ENCODE results near the gene SIVA1. TPM values are rescaled to one million over a fixed set of nuclear protein-coding genes. Genes with fewer than 3 reads are reported as not detected.
A peak's percentile ranks its signal among the peaks of the same experiment; 100 is the strongest.

The SIVA1 gene
- total and polyA plus RNA-seq, 2 of the 8 experiments (the other 6 are each of a cell fraction or from before 2014, with no cell fraction given): 123 to 589 TPM

- no peaks in the 10 kb centered on the region for H3K27me3 ChIP-seq (replicated peaks in 1 of 4; ENCODE audit: control insufficient read depth in 3 of 4, extremely low read depth in 1 of 4, insufficient read depth in 3 of 4, low read length in 3 of 4)
- H4K8ac ChIP-seq (ENCODE audit: extremely low read depth, insufficient read depth, low read length): peak overlapping the region; percentile 38; the same call in 1 of the 2 replicates
- peaks cover 0 to 14% (median 5%) of the 10 kb centered on the region in 4 experiments; a peak in 6 of 7 replicates for H3K4me1 ChIP-seq (replicated peaks in 1 of 4; ENCODE audit: control insufficient read depth in 3 of 4, insufficient read depth in 4 of 4, low read length in 3 of 4)
- H2BK12ac ChIP-seq (ENCODE audit: low read depth, low read length): no peak overlapping the region
- ChIA-PET POLR2A (ENCODE audit: partially characterized antibody) (interaction anchor here (0.5 to 2.4 kb wide), 2 partner anchors 10 to 13 kb away, joined by 3 to 11 read pairs; no protein-coding TSS in a partner anchor), CTCF (ENCODE audit: partially characterized antibody) (interaction anchor here (0.9 to 2.0 kb wide), 5 partner anchors 12 to 60 kb away, joined by 3 to 9 read pairs (median 4); no protein-coding TSS in a partner anchor)
- no peak overlapping the region for H3K14ac ChIP-seq (ENCODE audit: insufficient read length)
- H4K91ac ChIP-seq (replicated peaks; ENCODE audit: insufficient read length, low read length): no peak overlapping the region
- peaks cover 38% of the 10 kb centered on the region for H3K79me1 ChIP-seq (ENCODE audit: low read depth, low read length)
- no peak overlapping the region for H3K4me3 ChIP-seq (ENCODE audit: extremely low read depth in 1 of 4, insufficient read depth in 2 of 4, low read depth in 3 of 4, low read length in 4 of 4)
- H3K4ac ChIP-seq (replicated peaks; ENCODE audit: insufficient read length, low read depth, low read length): no peak overlapping the region
- H3K23me2 ChIP-seq (ENCODE audit: low read depth, low read length): peaks cover 5% of the 10 kb centered on the region; the same call in 1 of the 2 replicates
- no peak overlapping the region for H2BK120ac ChIP-seq (replicated peaks; ENCODE audit: low read depth, low read length)
- no peak overlapping the region for H3K56ac ChIP-seq (replicated peaks; ENCODE audit: insufficient read length, low read depth, low read length)
- H2BK5ac ChIP-seq (ENCODE audit: low read depth, low read length): no peak overlapping the region
- 92% methylated on average over 21 of the region's 27 CpGs; no CpG with 5 or more reads in 1 of the 2 experiments for WGBS, 2 experiments (ENCODE audit: extremely low coverage in 1 of 2, insufficient coverage in 1 of 2, insufficient read length in 1 of 2, insufficient replicate concordance in 2 of 2, low coverage in 1 of 2, low lambda C conversion rate in 2 of 2, missing lambda C conversion rate in 1 of 2)
- peaks cover 10 to 51% of the 10 kb centered on the region in 2 experiments; a peak in 3 of 4 replicates for H3K79me2 ChIP-seq (ENCODE audit: control insufficient read depth in 1 of 2, insufficient read depth in 2 of 2, low read length in 2 of 2)
- no peak overlapping the region for H3K23ac ChIP-seq (ENCODE audit: insufficient read length)
- no peak overlapping the region for H2BK15ac ChIP-seq (ENCODE audit: low read length)
- no peak overlapping the region for H3K27ac ChIP-seq (ENCODE audit: low read depth, low read length)
- H4K5ac ChIP-seq (ENCODE audit: insufficient read length, low read depth, low read length): no peak overlapping the region
- H3K36me3 ChIP-seq (ENCODE audit: control insufficient read depth in 2 of 4, insufficient read depth in 4 of 4, low read length in 3 of 4): peaks cover 8 to 32% (median 23%) of the 10 kb centered on the region in 4 experiments; a peak in 7 of 8 replicates
- no peak overlapping the region for H2AFZ ChIP-seq (ENCODE audit: low read length)
- no peak overlapping the region for H2BK20ac ChIP-seq (ENCODE audit: low read length)
- H4K20me1 ChIP-seq (replicated peaks in 1 of 2; ENCODE audit: control insufficient read depth in 1 of 2, insufficient read depth in 2 of 2, low read length in 2 of 2): peaks cover 29 to 63% of the 10 kb centered on the region in 2 experiments
- H2AK5ac ChIP-seq (ENCODE audit: low read depth, low read length): no peak overlapping the region
- no peak overlapping the region for H3K4me2 ChIP-seq (ENCODE audit: insufficient read depth in 1 of 2, low read depth in 2 of 2, low read length in 2 of 2)
- no peak overlapping the region; a peak in 1 of 7 replicates for H3K9ac ChIP-seq (replicated peaks in 1 of 4; ENCODE audit: extremely low read depth in 1 of 4, low read depth in 3 of 4, low read length in 3 of 4)
- H3K9me3 ChIP-seq (ENCODE audit: insufficient read depth in 2 of 2, low read depth in 1 of 2, low read length in 1 of 2): peaks cover 5% of the 10 kb centered on the region in 2 experiments; a peak in 3 of 4 replicates
- no peak overlapping the region for H3K18ac ChIP-seq (ENCODE audit: extremely low read depth, low read length)
- FAIRE-seq (no peak), DNase-seq (ENCODE audit: low read depth in 1 of 2, low spot score in 2 of 2) (no peak)
- no peak for TF ChIP-seq SUZ12 (IDR thresholded peaks at IDR 0.05; ENCODE audit: low read length)
- TF ChIP-seq JUN (IDR thresholded peaks at IDR 0.05; ENCODE audit: low read depth, low read length): no peak
- no peak for TF ChIP-seq KDM4A (IDR thresholded peaks at IDR 0.05; ENCODE audit: low read depth, low read length, severe bottlenecking)
- TF ChIP-seq, protein P1, sequence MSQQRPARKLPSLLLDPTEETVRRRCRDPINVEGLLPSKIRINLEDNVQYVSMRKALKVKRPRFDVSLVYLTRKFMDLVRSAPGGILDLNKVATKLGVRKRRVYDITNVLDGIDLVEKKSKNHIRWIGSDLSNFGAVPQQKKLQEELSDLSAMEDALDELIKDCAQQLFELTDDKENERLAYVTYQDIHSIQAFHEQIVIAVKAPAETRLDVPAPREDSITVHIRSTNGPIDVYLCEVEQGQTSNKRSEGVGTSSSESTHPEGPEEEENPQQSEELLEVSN (IDR thresholded peaks at IDR 0.05): no peak
- no peak for TF ChIP-seq TAF1 (IDR thresholded peaks at IDR 0.05; ENCODE audit: low read depth, low read length)
- TF ChIP-seq, protein P2, sequence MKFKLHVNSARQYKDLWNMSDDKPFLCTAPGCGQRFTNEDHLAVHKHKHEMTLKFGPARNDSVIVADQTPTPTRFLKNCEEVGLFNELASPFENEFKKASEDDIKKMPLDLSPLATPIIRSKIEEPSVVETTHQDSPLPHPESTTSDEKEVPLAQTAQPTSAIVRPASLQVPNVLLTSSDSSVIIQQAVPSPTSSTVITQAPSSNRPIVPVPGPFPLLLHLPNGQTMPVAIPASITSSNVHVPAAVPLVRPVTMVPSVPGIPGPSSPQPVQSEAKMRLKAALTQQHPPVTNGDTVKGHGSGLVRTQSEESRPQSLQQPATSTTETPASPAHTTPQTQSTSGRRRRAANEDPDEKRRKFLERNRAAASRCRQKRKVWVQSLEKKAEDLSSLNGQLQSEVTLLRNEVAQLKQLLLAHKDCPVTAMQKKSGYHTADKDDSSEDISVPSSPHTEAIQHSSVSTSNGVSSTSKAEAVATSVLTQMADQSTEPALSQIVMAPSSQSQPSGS (IDR thresholded peaks at IDR 0.05; ENCODE audit: low read length): no peak
- no peak for TF ChIP-seq CHD1 (IDR thresholded peaks at IDR 0.05; ENCODE audit: low read depth, low read length)
- TF ChIP-seq NANOG (IDR thresholded peaks at IDR 0.05; ENCODE audit: insufficient read depth, low read depth, low read length, poor library complexity, severe bottlenecking): no peak
- TF ChIP-seq FOSL1 (IDR thresholded peaks at IDR 0.05; ENCODE audit: insufficient read depth, low read depth, low read length): no peak
Measured at GRCh38 chr14:104756477-104757237, 3.7 kb downstream of the SIVA1 start.
